ENCODE data around the gene ULK1.
"Not testable (repeated sequence)": the region's sequence is repeated elsewhere in the genome, so short reads cannot be mapped to it uniquely, and the experiment has no call there.

Gene ULK1

DNA sequence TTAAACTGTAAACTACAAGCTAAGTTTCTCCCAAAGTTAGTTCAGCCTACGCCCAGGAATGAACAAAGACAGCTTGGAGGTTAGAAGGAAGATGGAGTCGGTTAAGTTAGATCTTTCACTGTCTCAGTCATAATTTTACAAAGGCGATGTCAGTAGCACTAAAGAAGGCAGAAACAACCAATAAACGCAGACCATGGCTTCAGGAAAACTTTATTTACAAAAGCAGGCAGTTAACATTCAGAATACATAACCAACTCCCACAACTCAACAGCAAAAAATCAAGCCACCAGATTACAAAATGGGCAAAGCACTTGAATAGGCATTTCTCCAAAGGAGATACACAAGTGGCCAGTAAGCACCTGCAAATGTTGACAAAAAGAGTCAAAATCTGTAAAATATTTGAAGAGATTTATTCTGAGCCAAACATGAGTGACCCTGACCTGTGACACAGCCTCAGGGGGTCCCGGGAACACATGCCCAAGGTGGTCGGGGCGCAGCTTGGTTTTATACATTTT, 8.8 kb upstream of the ULK1 start:
- DNase-seq (ENCODE audit: low read depth in 3 of 3) = no peak

DNA sequence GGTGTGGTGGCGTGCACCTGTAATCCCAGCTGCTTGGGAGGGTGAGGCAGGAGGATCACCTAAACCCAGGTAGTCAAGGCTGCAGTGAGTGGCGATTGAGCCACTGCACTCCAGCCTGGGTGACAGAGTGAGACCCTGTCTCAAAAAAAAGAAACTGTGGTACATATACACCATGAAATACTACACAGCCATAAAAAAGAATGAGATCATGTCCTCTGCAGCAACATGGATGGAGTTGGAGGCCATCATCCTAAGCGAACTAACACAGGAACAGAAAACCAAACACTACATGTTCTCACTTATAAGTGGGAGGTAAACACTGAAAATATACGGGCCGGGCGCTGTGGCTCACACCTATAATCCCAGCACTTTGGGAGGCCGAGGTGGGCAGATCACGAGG, 2.7 kb upstream of the ULK1 start:
- not testable (repeated sequence) for DNase-seq (ENCODE audit: low read depth in 3 of 3)

DNA sequence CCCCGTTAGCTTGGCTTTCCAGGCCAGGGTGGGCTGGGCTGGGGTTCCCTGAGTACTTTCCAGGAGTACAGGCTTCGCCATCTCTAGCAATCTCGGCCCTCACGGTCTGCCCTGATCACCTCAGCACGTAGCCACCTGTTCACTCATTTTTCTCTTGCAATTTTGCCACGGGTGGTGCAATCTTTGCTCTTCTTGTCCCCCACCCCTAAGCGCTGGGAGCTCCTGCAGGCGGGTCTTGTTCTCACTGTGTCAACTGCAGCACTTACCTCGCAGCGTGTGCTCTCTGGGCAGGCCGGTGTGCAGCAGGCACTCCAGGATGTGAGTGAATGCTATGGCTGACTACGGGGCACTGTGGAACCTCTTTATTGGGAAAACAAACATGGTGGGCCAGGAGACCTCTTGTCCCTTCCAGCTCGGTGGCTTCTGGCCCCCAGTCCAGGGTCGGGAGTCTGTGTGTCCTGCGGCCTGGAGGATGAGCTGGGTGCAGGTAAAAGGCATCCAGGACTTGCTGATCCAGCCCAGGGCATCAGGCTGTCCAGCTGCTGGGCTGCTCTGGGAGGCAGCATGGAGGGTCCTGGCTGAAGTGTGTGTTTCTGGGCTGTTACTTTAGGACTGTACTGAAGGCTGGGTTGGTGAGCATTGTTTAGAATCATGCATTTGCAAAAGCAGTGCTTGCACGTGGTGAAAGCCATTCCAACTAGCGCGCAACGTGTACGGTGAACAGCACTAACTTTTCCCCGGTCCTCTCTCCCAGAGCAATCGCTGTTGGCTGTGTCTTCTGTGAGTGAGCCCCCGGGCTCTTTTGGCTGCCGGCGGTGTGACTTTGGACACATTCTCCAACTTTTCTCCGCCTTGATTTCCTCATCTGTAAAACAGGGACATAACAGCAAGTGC, 1.5 kb upstream of the ULK1 start:
- no peak for DNase-seq (ENCODE audit: low read depth in 3 of 3)

DNA sequence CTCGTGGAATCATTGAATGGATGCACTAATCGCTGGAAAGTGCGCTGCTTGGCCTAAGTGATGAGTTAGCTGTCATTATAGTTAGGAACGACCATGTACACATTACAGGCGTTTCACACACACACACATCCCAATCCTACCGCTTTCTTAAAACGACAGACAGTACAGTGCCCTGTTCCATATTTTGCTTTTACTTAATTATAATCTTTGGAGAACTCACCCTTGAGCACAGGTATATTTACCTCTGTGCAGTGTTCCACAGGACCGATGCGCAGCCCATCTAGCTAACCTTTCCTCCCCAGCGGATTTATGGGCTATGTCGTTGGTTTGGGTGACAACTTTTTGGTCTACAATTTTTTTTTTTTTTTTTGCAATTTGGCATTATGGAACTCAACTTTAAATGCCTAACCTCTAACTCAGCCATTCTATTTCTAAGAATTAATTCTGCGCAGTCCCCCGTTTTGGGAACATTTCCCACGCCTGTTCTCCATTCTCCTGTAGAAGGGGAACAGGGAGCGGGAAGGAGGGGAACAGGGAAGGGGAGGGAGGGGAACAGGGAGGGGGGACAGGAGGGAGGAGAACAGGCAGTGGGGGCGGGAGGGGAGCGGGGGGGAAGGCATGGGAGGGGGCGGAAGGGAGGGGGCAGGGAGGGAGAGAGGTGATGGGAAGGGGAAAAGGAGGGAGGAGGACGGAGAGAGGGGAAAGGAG, 663 bp upstream of the ULK1 start:
- DNase-seq (ENCODE audit: low read depth in 3 of 3) = no peak

DNA sequence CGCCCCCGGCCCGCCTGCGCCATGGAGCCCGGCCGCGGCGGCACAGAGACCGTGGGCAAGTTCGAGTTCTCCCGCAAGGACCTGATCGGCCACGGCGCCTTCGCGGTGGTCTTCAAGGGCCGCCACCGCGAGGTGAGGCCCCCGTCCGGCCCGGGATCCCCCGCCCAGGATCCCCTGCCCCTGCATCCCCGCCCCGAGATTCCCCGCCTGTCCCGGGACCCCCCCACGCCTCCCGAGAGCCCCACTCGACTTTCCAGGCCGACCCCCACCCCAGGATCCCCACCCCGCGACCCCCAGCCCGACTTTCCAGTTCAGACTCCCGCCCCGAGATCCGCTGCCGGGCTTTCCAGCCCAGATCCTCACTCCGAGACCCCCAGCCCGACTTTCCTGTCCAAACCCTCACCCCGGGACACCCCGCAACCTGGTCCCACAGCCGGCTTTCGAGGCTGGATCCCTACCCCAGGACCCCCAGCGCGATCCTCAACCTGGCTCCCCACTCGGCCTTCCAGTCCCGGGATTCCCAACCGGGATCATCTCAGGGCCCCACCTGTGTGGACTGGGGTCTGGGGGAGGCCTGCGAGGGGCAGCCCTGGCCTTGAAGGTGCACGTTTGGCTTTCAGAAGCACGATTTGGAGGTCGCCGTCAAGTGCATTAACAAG, 688 bp downstream of the ULK1 start:
- no peak for DNase-seq (ENCODE audit: low read depth in 3 of 3)

DNA sequence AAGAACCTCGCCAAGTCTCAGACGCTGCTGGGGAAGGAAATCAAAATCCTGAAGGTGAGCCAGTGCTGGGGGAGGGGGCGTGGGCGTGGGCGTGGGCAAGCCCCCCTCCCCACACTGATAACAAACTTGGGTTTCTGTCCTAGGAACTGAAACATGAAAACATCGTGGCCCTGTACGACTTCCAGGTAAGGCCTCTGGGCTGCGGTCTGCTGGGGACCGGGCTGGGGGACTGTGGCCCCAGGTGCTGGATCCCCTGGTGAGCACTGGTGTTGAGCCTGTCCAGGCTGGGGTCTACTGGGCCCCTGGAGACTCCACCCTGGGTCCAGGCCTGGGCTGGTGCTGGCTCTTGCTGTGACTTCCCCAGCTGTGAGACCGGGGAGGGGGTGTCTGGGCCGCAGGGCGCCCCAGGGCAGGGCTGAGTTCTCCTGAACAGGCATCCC, 1.2 kb downstream of the ULK1 start:
- DNase-seq (ENCODE audit: low read depth in 3 of 3) = peak in 2 of 3 experiments; percentile 6 to 14

DNA sequence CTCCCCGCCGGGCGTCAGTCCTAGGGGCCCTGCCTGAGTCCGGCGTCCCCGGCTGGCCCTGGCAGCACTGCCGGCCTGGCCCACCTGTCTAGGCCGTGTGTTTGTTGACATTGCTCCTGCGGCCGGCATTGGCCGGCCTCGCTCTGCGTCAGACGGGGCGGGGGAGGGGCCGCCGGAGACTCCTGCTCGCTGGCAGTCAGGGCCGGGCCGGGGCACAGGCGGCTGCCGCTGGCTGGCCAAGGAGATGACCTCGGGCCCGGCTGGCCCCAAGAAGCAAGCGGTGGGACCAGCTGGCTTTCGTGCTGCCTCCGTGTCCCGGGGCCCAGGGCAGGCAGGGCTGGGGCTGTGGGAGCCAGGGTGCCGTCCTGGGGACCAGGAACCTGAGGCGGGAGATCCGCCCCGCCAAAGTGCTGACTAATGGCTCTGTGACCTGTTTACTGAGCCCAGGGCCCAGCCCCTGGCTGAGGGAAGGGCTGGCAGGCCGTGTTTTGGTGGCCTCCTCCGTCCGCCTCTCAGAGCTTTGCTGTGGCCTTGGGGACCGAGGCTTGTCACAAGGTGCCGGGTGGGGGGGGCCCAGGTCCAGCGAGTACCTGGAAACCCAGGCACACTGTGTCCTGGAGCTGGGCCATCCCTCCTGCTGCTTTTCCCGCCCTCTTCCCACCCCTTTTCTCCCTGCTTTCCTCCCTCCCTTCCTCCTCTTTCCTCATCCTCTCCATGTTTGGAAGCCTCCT, 1.8 kb downstream of the ULK1 start:
- peak; percentile 28 to 55 (median 38) for DNase-seq (ENCODE audit: low read depth in 3 of 3)

DNA sequence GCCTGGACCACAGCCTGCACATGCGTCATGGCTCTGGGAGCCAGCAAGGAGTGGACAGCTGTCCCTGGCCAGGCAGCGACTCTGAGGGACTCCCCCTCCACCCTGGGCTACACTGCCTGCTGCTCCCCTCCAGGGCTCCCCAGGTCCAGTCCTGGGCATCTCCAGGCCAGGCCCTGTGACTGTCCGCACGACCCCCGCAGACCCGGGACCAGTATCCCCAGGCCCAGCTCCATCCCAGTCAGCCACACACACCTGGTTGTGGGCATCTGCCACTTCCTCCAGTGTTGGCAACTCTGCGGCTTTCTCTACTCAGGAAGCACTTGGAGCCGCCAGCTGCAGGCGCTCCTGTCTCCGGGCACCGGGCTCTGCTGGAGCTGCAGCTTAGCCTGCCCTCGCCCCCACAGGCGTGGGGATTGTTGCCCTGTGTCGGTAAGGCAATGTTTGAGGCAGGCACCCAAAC, 2.4 kb downstream of the ULK1 start:
- no peak for DNase-seq (ENCODE audit: low read depth in 3 of 3)

DNA sequence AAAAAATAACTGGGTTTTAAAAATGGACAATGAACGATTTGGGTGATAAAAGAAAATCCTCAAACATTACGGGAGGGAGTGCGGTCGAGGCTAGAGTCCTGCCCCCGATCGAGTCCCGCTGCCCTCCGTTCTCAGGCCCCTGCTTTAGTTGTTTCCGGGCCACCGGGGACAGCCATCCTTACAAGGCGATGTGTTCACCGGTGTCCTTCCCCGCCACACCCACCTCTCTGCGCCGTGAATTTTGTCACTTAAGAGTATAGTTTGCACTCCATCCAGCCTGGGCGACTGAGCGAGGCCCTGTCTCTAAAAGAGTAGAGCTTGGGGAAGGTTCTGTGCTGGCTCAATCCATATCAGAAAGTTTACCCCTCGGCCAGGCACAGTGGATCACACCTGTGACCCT, 2.9 kb downstream of the ULK1 start:
- no peak for DNase-seq (ENCODE audit: low read depth in 3 of 3)

DNA sequence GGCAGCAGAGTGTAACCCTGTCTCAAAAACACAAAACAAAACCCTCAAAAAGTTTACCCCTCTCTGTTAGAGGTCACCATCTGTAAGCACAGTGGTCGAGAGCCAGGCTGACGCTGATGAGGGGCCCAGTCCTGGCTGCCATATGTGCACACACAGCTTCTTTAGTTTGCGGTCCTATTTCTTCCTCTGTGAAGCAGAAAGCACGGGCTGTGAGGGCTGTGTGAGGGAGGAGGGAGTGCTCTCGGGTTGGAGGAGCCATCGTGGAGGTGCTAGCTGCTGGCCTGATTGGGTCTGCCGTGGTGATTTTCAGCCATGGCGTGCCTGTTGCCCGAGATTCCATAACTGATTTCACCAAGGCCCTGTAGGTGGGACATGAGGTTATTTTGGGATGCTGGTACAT, 3.5 kb downstream of the ULK1 start:
- DNase-seq (ENCODE audit: low read depth in 3 of 3) = no peak

DNA sequence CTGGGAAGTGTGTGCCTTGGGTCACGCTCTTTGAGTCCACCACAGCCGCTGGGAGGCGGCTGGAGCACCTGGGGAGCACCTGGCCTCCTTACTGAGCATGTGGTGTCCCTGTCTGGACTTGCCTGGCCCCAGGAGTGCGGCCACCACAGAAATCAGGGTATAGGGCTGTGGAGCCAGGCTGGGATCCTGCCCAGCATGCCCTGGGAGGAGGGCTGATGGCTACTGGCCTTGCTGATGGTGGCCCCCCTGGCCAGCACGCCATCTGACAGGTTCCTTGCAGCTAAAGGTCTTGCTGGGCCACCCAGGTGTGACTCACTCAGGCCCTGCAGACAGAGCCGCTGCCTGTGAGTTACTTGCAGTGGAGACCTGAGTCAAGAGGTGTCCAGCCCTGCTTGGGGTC, 6.0 kb downstream of the ULK1 start:
- no peak for DNase-seq (ENCODE audit: low read depth in 3 of 3)

DNA sequence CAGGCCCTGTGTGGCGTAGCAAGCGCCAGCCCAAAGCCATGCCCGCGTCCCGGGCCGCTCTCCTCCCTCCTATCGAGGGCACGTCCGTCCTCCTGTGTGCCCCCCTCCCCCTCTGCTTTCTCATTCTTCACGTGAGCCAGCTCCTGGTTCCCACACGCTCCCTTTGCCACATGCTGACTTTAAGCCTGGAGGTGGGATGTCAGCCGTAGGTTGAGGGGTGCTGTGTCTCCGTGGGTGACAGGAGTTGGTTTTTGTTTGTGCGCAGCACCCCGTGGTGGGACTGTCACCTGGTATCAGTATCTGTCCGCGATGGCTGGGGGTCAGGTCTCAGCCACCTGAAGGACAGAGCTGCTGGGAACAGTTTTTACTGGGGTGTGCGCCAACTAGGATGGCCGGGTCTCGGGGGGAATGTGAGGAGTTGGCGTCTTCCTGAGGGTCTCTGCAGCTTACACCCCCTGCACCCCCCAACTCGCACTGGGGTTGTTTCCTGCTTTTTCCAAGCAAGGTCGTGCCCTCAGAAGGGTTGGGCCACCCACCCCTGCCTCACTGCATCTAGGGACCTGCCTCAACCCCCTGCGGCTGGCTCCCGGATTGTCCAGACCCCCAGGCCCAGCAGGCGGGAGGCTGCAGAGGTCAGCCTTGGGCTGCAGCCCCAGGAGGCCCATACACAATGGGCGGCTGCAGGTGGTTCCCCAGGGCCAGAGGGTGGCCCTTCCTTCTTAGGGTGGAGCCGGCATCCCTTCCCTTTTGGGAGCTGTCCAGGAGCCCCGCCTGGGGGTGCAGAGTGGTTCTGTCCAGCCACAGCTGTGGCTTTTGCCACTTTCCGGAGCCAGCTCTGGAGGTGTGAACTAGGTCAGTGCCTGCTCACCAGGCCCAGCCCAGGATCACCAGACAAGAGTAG, 7.3 kb downstream of the ULK1 start:
- DNase-seq (ENCODE audit: low read depth in 3 of 3) = no peak

DNA sequence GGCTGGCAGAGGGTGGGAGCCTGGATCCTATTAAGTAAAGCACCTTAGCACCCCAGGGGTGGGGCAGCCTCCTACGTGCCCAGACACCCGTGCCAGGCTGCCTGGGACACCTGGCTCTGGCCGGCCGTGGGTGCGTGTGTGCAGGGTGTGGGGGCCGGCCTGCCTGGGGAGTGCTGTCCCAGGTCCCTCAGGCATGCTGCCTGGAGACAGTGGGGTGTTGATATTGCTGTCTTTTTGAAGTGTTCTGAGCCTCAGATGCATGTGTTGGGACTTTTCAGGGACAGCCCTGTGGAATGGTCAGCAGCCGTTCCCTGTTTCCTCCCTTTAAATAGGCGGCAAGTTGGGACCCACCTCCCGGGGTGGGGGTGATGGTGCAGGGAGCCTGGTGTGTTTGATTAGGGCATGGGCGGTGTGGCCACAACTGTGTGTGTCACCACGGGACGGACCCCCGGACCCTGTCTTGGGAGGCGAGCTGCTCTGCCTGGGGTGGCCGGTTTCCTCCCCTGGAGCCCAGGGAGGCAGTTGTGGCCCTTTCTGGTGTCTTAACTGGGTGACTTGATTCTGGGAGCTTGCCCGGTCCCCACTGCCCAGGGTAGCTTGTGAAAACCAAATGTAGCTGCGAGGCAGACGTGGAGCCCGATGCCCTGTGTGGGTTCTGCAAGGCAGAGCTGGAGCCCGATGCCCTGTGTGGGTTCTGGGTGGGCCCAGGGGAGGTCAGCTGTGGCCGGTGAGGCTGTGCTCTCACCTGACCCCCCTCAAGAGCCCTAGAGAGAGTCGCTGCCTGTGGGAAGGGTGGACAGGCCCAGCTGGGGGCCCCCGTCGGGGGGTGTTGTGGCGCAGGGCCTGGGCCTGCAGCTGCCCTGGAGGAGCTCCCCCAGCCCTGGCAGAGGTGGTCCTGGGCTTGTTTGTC, 8.2 kb downstream of the ULK1 start:
- DNase-seq (ENCODE audit: low read depth in 3 of 3) = no peak

DNA sequence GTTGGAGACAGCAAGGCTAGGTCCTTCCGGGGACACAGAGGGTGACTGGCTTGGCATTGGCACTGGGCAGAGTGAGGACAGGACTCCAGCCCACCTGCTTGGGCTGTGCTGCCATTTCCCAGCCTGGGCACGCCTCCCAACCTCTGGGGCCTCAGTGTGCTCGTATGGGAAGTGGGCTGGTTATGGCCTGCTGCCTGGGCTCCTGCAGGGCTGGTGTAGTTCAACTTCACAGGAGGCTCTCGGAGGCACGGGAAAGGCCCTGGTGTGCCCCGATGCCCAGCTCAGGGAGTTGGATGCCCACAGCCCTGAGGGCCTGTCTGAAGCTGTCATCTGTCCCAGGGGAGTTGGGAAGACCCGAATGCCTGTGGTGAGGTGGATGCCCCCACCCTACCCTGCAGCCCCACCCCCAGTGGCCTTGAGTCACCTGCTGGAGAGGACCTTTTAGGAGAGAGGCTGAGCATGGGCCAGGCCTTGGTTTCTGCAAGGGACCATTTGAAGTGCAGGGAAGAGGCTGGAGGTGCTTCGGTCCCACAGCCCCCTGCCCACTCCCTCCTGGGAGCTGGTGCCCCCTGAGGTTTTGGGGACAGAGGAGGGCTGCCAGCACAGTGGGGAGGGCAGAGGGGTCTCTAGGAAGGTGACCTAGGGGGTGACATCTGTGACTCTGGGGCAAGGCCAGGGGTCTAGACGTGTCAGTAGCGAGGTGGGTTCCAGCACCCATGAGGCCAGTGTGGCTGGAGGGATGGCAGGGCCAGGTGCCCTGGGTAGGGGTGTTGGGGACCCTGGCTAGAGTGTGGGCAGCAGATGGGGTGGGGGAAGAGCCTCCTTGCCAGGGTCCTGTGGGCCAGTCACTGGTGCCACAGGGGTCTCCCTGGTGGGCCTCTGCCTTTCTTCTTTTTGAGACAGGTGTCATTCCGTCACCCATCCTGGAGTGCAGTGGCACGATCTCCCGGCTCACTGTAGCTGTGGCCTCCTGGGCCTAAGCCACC, 9.1 kb downstream of the ULK1 start:
- no peak for DNase-seq (ENCODE audit: low read depth in 3 of 3)

DNA sequence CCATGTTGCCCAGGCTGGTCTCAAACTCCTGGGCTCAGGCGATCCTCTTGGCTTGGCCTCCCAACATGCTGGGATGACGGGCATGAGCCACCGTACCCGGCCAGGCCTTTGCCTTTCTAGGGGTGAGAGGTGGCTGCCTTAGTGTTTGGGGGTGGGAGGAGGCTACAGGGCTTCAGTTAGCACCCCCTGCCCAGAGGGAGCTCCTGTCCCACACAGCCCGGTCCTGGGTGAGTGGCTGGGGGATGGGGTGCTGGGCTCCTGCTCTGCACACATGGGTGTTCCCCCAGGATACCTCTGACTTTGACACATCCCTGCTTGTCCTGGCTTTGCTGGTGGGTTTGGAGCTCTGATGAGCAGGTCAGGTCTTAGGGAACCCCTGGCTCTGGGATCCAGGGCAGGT, 9.9 kb downstream of the ULK1 start:
- DNase-seq (ENCODE audit: low read depth in 3 of 3) = no peak

DNA sequence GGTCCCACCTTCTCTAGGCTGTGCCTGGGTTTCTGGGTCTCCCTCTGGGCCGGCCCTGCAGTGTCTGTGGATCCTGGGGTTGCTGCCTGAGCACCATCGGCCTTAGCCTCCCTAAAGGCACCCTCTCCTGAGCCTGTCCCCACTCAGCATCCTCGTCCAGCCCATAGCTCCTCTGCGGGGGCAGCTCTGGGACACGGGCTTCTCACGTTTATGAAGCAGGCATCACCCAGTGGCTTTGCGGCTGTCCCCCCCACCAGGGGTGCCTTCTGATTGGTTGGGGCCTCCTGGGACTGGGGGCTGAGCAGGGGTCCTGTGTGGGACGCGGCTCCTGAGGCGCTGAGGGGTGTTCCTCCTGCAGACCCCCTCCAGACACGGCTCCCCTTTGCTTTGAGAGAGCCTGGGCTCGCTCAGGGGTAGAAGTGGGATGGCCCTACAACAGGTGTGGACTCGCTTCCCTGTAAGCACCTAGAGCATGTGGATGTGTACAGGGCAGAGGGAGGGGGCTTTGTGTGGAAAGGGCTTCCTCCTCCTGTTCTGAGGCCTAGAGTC, 10.7 kb downstream of the ULK1 start:
- DNase-seq (ENCODE audit: low read depth in 3 of 3) = no peak

DNA sequence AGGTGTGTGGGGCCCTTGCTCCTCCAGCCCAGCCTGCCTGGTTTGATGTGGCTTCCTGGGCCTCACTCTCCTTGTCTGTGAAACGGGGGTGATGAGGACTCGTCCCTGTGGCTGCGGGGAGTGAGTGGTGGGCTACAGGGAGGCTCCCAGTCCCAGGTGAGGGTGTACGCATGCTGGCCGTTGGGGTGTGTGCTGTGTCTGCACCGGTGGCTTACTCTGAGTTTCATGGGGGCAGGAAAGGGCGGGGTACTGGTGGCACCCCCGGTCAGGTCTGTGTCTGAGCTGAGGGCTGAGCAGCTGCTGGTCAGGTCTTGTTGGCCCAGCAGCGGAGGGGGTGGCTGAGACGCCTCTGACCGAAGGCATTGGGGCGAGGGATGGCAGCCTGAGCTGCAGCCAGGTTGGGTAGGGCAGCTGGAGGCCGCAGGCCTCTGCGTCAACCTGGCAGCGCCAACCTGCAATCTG, 11.2 kb downstream of the ULK1 start:
- no peak for DNase-seq (ENCODE audit: low read depth in 3 of 3)

Measured in stimulated activated CD4-positive, alpha-beta T cell treated with anti-CD3 and anti-CD28 coated beads, TNF-alpha, amount 100 ng/mL, for 4 hours (primary cell).